22Rv1 (cell line): ENCODE data around the gene SUN5.

ENCODE experiments used
- CTCF ChIP-seq: fragments of 450-650 bp; IDR thresholded peaks from 2 replicates; pipeline ENCODE4 v1.5.1; 2017; ENCODE audit warnings: mild to moderate bottlenecking
- ZFX ChIP-seq: fragments of 450-650 bp; IDR thresholded peaks from 2 replicates; pipeline ENCODE4 v1.6.1; 2017; ENCODE audit warnings: antibody characterized with exemption, borderline replicate concordance

- no peak for TF ChIP-seq CTCF
- no peak for TF ChIP-seq ZFX
These were observed 24.8 kb downstream of the SUN5 start for GRCh38 chr20:32979201-32979998.
